IPS-11a (cell line): Measurements from ENCODE around the gene ASCL3.
"Not testable (repeated sequence)": the region's sequence is repeated elsewhere in the genome, so short reads cannot be mapped to it uniquely, and the experiment has no call there.

Source experiments
- H3K4me3 ChIP-seq: one replicate; pipeline ENCODE4 v1.5.1; 2013; ENCODE audit warnings: low read depth, low read length, control low read depth

Gene ASCL3, protein sequence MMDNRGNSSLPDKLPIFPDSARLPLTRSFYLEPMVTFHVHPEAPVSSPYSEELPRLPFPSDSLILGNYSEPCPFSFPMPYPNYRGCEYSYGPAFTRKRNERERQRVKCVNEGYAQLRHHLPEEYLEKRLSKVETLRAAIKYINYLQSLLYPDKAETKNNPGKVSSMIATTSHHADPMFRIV

DNA sequence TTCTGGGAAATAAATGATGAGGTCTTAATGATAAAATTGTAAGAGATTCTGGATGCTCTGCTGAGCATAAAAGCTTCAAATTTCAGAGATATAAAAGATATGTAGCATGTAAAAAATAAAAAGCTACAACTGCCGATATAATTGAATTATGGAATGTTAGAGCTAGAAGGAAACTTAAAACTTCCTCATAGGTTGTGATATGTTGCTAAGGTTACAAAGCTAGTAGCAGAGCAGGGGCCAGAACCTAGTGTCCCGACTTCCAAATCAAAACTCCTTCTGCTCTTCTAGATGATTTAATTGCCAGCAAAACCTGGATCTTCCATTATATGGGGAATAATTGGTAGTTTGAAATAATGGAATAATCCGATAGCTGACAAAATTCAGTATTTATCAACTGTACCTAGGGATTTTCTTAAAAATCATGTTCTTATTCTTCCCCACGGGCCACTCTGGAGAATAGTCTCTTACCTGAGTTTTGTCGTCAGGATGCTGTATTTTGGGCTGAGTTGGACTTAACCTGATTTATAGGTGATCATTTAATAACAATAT, at the start of gene ASCL3:
TSS of gene ASCL3 (minus strand) at position 499 of the 549 bp plus-strand sequence. CDS start 4,855 bp downstream, outside the sequence.
- H3K4me3 ChIP-seq: no peak within 1 kb of the TSS

DNA sequence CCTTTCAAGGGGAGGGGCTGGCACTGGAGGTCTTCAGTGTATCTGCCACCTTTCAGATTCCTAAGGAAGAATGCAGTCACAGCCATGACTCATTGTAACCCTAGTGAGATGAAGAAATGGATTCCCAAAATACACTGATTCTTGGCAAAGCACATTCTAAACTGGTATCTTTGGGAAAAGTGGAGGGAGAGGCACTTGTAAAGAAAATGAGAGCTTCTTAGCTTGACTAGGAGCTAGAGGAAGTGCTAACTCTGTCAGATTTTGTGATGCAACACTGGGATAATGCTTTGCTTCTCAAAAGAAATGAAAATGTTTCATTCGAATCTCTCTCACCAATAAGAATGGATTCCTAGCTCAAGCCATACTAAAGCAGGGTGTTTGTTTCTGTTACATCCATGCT, 46.6 kb upstream of the ASCL3 start:
- H3K4me3 ChIP-seq: no peak overlapping the region

DNA sequence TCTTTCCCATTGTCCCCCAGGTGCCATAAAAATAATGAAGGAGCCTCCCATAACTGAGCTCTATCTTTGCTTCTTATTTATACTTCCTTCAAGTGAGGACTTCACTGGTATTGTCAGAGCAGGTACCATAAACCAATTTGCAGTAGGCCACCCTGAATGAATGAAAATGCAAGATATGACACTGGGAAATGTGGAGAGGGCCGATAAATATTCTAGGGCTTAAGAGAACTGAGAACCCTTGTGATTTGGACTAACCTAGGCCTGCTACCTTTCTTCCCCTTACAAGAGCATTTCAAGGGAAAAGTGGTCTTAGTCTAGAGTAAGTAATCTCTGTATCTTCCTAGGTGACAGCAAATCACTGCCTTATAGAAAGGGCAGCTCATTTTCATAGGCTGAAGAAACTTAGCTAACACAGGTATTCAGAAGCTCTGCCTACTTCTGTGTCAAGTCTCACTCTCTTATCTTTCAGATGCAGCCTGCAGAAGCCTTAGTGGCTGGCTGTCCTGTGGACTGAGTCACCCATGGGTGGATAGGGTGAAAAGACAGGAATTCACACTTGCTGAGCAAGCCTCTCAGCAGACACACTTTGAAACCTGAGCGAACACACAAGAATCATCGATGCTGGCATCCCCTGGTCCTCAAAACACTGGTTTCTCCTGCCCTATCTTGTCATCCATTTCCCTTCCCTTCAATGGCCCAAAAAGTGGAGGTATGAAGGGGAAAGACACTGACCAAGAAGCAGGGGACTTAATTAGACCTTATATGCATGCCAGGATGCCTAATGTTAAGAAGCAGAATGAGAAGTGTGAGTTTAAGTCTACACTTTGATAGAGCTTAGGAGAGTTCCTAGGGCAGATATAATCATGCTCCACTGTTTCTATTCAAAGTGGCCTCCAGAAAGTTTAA, 45.8 kb upstream of the ASCL3 start:
- no peak overlapping the region for H3K4me3 ChIP-seq

DNA sequence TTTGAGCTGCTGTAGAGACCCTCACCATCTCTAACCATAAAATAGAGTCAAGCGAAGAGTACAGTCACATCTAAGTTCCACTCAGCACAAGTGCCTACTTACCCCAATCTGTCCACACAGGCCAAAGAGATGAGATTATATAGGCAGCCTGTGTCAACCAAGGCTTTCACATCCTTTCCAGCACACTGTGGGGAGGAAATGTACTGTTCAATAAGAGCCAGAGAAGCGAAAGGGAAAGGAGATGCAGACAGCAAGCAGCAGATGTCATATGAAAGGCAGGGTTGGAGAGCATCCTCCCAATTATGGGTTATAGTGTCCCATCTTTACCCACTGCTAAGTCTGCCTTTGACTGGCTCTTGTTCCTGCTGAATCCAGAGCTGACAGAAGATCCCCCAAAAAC, 44.6 kb upstream of the ASCL3 start:
- no peak overlapping the region for H3K4me3 ChIP-seq

DNA sequence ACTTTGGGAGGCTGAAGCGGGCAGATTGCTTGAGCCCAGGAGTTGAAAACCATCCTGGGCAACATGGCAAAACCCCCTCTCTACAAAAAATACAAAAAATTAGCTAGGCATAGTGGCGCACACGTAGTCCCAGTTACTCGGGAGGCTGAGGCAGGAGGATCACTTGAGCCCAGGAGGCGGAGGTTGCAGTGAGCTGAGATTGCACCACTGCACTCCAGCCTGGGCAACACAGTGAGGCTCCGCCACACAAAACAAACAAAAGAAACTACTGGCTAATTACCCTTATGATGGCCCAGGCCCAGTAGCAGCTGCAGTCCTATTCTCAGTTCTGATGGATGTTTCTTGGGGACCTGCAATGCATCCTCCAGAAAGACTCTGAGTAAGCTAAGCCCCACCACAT, 44.0 kb upstream of the ASCL3 start:
- not testable (repeated sequence) for H3K4me3 ChIP-seq

- H3K4me3 ChIP-seq: no peak overlapping the region
These were observed 42.6 kb upstream of the ASCL3 start for GRCh38 chr11:8985462-8985861.

GRCh38 chr11:8983552-8983951, 40.7 kb upstream of the ASCL3 start:
- no peak overlapping the region for H3K4me3 ChIP-seq

DNA sequence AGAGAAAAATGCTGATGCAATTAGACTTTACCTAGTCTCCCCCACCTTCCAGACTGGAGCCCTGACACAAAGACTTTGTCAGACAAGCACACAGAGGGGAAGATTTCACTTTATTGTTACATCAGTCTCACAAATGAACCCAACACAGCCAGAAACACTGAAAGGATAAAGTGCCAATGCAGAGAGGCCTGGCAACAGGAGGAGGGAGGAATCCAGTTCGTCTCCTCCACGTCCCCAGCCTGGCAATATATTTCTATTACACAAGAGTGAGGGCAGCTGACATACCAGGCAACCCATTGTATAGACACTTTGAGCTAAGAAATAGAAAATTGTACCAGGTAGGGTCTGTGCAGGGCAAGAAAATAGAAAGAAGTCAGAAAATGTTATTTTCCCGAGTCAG, 37.7 kb upstream of the ASCL3 start:
- H3K4me3 ChIP-seq: no peak overlapping the region

- H3K4me3 ChIP-seq: not testable (repeated sequence)
These were observed 36.5 kb upstream of the ASCL3 start for GRCh38 chr11:8979365-8979764.

- H3K4me3 ChIP-seq: no peak overlapping the region
These were observed 30.3 kb upstream of the ASCL3 start for GRCh38 chr11:8973121-8973520.

GRCh38 chr11:8971924-8972316, 29.1 kb upstream of the ASCL3 start:
- no peak overlapping the region for H3K4me3 ChIP-seq

- H3K4me3 ChIP-seq: no peak overlapping the region
These were observed 28.5 kb upstream of the ASCL3 start for GRCh38 chr11:8971196-8971923.

GRCh38 chr11:8967184-8967583, 24.4 kb upstream of the ASCL3 start:
- H3K4me3 ChIP-seq: no peak overlapping the region

DNA sequence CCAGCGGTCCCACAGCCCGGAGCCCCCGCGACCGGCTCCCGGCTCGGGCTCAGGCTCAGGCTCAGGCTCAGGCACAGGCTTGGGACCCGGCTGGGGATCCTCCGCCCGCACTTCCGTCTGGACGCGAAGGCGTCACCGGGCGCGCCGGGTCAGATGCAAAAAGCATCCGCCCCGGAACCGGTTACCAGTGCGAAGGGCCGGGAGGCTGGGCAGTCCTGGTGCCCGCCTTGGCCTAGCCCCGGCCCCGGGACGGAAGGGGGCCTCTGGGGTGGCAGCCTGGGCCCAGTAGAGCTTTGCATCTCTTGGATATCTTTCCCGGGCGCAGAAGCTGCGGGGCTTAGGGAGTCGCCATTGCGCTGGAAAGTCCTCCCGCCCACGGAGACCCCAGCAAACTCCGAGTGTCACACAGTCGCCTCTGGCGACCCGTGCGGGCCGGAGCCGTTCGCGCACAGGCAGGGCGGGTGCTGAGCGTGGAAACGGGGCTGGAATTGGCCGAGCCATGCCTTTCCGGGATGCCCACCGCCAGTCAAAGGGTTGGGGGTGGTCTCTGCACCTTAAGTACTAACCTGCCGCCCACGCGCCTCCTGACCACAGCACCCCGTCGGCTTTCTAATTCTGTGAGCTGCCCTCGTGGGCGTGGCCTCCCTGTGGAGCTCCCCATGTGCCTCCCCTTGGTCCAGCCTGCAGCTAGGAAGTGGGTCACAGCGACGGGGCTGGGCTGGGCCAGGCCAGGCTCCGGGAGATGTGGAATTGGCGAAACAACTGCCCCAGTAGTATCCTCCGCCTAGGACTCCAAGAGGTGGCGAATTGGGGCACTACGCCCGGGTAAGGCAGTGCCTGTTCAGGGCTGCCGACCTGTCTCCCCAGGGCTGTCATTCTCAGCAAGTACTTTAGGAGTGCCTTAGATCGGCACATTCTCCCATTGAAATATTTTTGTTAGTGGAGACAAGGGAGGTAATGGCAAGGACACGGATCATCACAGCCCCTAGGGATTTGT, 21.8 kb upstream of the ASCL3 start, which contains the start of gene TMEM9B:
TSS of gene TMEM9B (minus strand) at position 119 of the 997 bp plus-strand sequence. CDS start 129 bp downstream, outside the sequence.
- peak within 1 kb of the TSS; percentile 94 for H3K4me3 ChIP-seq

DNA sequence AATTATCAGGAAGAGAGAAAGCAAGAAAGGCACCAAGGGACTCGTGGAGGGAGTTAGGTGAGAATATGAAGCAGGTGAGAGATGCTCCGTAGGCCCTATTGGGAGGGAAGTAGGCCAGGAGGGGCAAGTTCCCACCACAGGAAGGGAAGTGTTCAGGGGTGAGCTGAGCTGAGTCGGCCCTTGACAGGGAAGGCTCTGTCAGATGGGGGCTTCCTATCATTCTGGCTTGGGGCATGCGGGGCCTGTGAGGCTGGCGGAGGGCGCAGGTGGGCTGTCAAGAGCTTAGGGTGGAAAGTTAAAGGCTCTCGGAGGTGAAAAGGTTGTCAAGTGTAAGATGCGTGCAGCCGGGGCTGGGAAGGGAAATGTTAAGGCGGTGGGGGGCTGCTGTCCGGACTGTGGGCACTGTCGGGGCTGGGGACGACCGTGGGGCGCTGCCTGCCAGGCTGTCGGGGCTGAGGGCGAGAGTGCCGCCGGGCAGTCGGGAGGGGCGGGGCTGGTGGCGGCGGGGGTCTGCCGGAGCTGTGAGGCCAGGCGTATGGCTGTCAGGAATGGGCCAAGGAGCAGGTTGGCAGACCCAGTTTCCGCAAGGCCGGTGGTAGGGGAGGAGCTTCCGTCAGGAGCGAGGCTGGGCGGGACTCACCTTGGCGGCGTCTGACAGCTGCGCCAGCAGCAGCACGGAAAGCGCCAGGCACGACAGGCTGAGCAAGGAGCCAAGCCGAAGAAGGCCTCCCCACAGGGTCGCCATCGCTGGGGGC, 20.9 kb upstream of the ASCL3 start:
- H3K4me3 ChIP-seq: peak overlapping the region; percentile 94

GRCh38 chr11:8962841-8963240, 20.0 kb upstream of the ASCL3 start:
- H3K4me3 ChIP-seq: no peak overlapping the region

GRCh38 chr11:8961401-8961800, 18.6 kb upstream of the ASCL3 start:
- no peak overlapping the region for H3K4me3 ChIP-seq

- no peak overlapping the region for H3K4me3 ChIP-seq
These were observed 16.8 kb upstream of the ASCL3 start for GRCh38 chr11:8959546-8960166.

GRCh38 chr11:8956860-8957259, 14.0 kb upstream of the ASCL3 start:
- H3K4me3 ChIP-seq: no peak overlapping the region
